Measurements from ENCODE around the gene KCNK17.

Gene KCNK17

DNA sequence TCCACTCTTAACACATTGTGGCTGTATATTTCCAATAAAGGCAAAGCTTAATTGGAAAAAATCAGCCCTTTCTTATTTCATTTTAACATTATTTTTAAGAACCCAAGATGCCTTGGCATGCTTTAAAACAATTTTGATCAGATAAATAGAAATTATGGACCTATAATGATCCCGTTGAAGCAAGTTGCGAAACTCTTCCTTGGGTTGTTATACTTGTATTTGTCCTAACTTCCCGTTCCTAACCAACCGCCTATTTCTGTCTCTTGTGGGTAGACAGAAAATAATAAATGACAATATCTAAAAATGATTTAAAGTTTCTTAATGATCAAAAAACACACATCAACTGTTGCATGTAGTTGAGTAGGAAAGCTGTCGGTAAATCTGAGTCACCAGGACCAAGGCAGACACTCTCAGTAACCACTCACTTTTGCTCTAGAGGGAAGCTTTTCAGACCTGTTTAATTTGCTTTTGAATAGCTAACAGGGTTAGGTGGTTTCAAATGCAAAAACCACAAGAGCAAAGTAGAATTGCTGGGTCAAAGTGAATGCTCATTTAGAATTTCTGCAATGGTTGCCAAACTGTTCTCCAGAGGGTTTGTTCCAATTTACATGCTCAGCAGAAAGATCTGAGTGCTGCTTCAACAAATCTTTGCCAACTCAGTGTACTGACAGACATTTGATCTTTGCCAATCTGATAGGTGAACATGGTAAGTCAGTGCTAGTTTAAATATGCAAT, 50.7 kb downstream of the KCNK17 start:
- DNase-seq = no peak

DNA sequence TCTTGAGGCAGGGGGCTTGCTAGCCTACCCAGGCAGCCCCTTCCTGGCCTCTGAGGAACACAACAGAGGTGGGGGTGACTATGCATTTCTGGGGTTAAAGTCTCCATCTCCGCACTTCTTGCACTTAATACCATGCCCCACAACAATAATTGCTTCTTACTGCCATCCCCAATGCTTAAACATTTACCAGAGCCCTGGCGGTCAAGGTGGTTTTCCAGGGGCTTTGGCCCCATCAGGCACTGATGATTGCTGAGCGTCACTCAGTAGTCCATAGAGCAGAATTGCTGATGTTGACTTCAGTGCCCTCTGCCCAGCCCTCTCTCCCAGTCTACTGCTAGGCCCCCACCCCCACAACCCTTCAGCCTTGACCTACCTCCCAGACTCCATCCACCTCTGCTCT, 52.5 kb downstream of the KCNK17 start:
- no peak for DNase-seq

DNA sequence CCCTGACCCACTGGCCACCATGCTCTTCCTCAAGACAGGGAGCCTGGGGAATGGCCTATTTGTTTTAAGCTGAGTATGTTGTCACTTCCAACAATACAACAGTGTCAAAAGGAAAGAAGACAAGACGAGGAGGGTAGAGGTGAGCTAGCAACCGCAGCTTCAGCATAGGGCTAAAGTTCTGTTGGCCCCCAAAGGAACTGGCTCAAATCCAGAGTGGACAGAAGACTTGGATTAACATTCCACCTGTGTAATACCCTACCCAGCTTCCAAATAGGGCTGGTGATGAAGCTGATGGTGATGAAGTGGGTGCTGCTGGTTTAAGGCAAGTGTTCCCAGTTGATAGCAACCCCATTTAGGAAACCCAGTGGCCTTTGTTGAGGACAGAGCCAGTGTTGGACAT, 53.3 kb downstream of the KCNK17 start:
- DNase-seq = no peak

DNA sequence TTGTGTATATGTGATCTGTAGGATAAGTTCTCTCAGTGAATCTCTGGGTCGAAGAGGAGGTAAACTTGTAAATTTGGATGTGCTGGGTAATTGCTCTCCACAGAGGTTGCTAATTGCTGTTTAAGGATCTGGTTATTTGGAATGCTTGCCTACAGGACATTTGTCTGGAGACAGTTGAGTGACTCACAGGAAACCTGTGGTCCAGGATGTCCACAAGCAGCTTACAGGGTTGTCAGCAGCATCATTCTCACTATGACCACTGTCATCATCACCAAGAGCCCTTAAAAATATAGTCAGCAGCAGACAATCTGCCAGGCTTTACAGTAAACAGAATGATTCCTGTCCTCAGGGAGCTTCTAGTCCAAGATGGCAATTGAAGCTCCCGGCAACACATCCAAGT, 53.8 kb downstream of the KCNK17 start:
- DNase-seq = no peak

DNA sequence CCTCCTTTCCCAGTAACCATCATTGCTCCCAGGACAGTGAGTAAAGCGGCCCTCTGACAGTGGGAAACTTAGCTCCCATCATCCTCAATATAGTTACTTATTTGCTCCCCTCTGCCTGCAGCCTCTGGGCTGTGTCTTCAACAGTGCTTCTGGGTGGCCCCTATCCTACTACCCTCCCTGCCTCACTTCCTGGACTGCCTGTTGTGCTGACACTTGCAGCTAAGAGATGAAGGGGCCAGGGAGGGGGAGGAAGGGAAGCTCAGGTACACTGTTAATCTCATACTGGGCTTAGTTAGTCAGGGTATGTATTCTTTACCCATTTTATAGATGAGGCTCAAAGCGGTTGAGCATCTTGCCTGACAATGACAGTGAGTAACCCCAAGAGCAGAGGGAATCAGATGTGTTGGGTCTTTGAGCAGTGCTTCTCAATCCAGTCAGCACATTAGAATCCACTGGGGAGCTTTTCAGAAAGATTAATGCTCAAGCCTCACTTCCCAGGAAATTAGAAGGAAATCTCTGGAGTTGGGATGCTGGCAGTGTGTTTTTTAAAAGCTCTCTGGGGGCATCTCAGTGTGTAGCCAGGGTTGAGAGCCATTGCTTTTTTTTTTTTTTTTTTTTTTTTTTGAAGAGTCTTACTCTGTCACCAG, 57.8 kb downstream of the KCNK17 start:
- DNase-seq = no peak

DNA sequence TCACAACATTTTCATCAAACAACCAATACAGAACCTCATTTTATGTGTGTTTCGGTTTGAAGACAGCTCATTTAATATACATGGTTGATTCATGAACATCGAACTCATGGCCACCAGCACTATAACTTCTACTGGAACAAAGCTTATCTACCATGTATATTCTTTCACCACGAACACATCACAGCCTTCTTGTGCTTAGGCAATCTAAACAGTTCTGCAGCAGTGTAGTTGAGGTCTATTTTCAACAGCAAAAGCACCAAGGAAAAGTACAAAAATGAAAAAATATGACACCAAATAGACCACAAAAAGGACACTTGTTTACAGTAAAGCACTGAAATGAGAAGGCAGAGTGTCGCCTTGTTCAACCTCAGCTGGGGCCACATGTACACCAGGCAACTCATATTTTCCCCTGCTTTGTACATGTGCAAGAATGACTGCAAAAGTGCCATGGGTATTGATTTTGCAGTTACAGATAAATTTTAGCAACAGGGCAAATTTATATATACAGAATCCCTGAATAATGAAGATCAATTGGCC, 59.2 kb downstream of the KCNK17 start:
- no peak for DNase-seq

DNA sequence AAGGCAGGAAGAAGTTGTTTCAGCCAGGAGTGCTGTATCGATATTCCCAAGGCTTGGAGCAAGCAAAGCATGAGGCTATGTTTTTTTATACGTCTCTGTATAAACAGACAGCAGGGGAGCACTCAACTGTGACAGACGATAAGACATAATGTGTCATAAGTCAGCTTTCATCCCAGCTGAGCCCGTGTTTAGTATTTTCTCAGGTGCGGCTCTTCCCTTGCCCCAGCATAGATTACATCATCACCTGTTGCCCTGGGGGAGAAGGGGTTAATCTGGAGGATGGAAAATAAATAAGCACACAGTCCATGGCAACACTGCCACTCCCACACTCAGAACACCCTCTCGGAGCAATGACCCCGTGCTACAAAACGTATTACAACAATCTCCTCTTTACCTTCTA, 62.8 kb downstream of the KCNK17 start:
- DNase-seq = no peak

DNA sequence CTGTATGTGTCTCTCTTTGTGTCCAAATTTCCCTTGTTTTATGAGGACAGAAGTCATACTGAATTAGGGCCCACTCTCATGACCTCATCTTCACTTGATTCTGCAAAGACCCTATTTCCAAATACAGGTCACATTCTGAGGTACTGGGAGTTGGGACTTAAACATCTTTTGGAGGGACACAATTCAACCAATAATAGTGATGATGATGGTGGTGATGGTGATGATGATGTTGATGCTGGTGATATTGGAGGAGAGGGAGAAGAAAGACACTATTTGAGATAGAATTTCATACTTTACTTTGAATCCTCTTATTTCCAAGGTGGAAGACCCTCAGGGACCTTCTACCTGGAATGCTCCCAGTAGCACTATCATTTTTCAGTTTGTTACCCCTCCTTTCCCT, 63.7 kb downstream of the KCNK17 start:
- no peak for DNase-seq

- no peak for DNase-seq
Measured at GRCh38 chr6:39249278-39249677, 64.9 kb downstream of the KCNK17 start.

Data from activated effector memory CD4-positive, alpha-beta T cell treated with anti-CD3 and anti-CD28 coated beads, Interleukin-2, amount 50 U/mL, for 16 hours (primary cell).